ENCODE measurements around the gene TSTD2.

TSTD2 gene

DNA sequence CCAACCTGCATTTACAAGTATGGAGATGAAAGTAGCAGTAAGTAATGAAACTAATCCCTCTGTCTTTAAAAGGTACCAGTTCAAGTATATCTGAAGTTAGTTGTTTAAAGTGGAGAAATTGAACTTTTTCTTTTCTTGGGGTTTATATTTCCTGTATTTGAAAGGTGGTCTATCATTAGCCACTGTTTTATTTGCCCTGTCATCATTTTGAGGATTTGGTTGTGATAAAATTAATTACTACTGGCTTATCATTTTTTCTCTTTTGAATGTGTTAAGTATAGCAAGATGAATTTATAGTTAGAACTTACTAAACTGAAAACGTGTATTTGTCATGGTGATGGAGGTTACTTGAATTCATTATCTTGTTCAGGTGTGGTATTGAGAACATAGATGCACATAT is 25.5 kb upstream of the TSTD2 start:
- peaks cover 3% of the 10 kb centered on the region for H3K9me3 ChIP-seq (ENCODE audit: control insufficient read depth, low read length)
- no peak overlapping the region for H2AFZ ChIP-seq (ENCODE audit: low read depth, low read length)
- H3K23ac ChIP-seq (ENCODE audit: low read length in 2 of 2) = no peak overlapping the region
- no peak overlapping the region for H3K18ac ChIP-seq (ENCODE audit: low read depth in 1 of 2, low read length in 2 of 2)
- H3K4me1 ChIP-seq (ENCODE audit: control insufficient read depth, insufficient read depth, low read depth, low read length) = no peaks in the 10 kb centered on the region
- no peak overlapping the region for H3K4me2 ChIP-seq (ENCODE audit: low read length, poor library complexity, severe bottlenecking)
- no peak overlapping the region for H3K4me3 ChIP-seq (ENCODE audit: insufficient read depth in 1 of 2, low read depth in 1 of 2, low read length in 2 of 2)
- no peak overlapping the region for H2BK15ac ChIP-seq (ENCODE audit: low read depth, poor library complexity, severe bottlenecking)
- peaks cover 19 to 98% of the 10 kb centered on the region in 2 experiments for H3K36me3 ChIP-seq (ENCODE audit: control insufficient read depth in 1 of 2, insufficient read depth in 2 of 2, low read depth in 1 of 2, low read length in 2 of 2)
- no peak overlapping the region for H4K91ac ChIP-seq (ENCODE audit: low read length)
- H2BK120ac ChIP-seq (ENCODE audit: low read depth, low read length) = no peak overlapping the region
- DNase-seq = no peak
- H2BK5ac ChIP-seq (ENCODE audit: low read depth, low read length, poor library complexity, severe bottlenecking) = no peak overlapping the region
- no peak overlapping the region for H4K8ac ChIP-seq (ENCODE audit: low read length)
- H3K4ac ChIP-seq (ENCODE audit: low read depth in 1 of 2, low read length in 2 of 2) = no peak overlapping the region
- no peak overlapping the region for H2BK12ac ChIP-seq (ENCODE audit: low read length in 2 of 2)
- H3K9ac ChIP-seq (ENCODE audit: low read length) = no peak overlapping the region
- H2AK5ac ChIP-seq (ENCODE audit: low read length, severe bottlenecking) = no peak overlapping the region
- no peak overlapping the region for H3K27ac ChIP-seq (ENCODE audit: low read length, poor library complexity, severe bottlenecking)
- no peaks in the 10 kb centered on the region for H3K27me3 ChIP-seq (ENCODE audit: control insufficient read depth in 1 of 2, insufficient read depth in 1 of 2, low read length in 2 of 2)
- H3K79me1 ChIP-seq (replicated peaks; ENCODE audit: low read length, poor library complexity, severe bottlenecking) = peaks cover 15% of the 10 kb centered on the region
- WGBS = 100% methylated on average over 1 of the region's 1 CpG
- H3K14ac ChIP-seq (ENCODE audit: low read length in 2 of 2) = no peak overlapping the region

DNA sequence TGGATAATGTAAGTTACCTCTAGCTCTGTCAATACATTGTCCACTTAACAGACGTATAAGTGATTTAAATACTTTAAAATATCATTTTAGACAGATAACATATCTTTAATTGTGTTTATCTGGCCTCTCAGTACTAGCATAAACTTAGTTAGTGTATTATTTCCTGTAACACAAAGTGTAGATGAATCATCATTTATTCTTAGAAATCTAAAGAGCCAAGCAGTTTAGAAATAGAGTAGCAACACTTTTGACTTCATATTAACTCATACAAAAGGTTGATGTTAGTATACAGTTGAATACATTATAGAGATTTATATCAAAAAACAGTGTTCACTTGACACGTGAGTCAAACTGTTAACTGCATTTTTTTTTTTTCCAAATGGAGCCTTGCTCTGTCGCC is 18.5 kb upstream of the TSTD2 start:
- H2AFZ ChIP-seq (ENCODE audit: low read depth, low read length) = no peak overlapping the region
- no peak overlapping the region for H3K18ac ChIP-seq (ENCODE audit: low read depth in 1 of 2, low read length in 2 of 2)
- WGBS = 82% methylated on average over 2 of the region's 3 CpGs
- no peak overlapping the region for H2AK5ac ChIP-seq (ENCODE audit: low read length, severe bottlenecking)
- H2BK120ac ChIP-seq (ENCODE audit: low read depth, low read length) = no peak overlapping the region
- H3K9me3 ChIP-seq (ENCODE audit: control insufficient read depth, low read length) = no peaks in the 10 kb centered on the region
- H3K27me3 ChIP-seq (ENCODE audit: control insufficient read depth in 1 of 2, insufficient read depth in 1 of 2, low read length in 2 of 2) = no peaks in the 10 kb centered on the region
- H3K4ac ChIP-seq (ENCODE audit: low read depth in 1 of 2, low read length in 2 of 2) = no peak overlapping the region
- no peak overlapping the region for H3K23ac ChIP-seq (ENCODE audit: low read length in 2 of 2)
- DNase-seq = peak; percentile 27
- no peak overlapping the region for H2BK12ac ChIP-seq (ENCODE audit: low read length in 2 of 2)
- H4K91ac ChIP-seq (ENCODE audit: low read length) = no peak overlapping the region
- H2BK5ac ChIP-seq (ENCODE audit: low read depth, low read length, poor library complexity, severe bottlenecking) = no peak overlapping the region
- H3K36me3 ChIP-seq (ENCODE audit: control insufficient read depth in 1 of 2, insufficient read depth in 2 of 2, low read depth in 1 of 2, low read length in 2 of 2) = peaks cover 20 to 97% of the 10 kb centered on the region in 2 experiments
- H3K9ac ChIP-seq (ENCODE audit: low read length) = no peak overlapping the region
- no peak overlapping the region for H3K27ac ChIP-seq (ENCODE audit: low read length, poor library complexity, severe bottlenecking)
- no peak overlapping the region for H3K14ac ChIP-seq (ENCODE audit: low read length in 2 of 2)
- no peaks in the 10 kb centered on the region for H3K4me1 ChIP-seq (ENCODE audit: control insufficient read depth, insufficient read depth, low read depth, low read length)
- peaks cover 13% of the 10 kb centered on the region for H3K79me1 ChIP-seq (replicated peaks; ENCODE audit: low read length, poor library complexity, severe bottlenecking)
- H3K4me3 ChIP-seq (ENCODE audit: insufficient read depth in 1 of 2, low read depth in 1 of 2, low read length in 2 of 2) = no peak overlapping the region
- H3K4me2 ChIP-seq (ENCODE audit: low read length, poor library complexity, severe bottlenecking) = no peak overlapping the region
- H2BK15ac ChIP-seq (ENCODE audit: low read depth, poor library complexity, severe bottlenecking) = no peak overlapping the region
- no peak overlapping the region for H4K8ac ChIP-seq (ENCODE audit: low read length)

DNA sequence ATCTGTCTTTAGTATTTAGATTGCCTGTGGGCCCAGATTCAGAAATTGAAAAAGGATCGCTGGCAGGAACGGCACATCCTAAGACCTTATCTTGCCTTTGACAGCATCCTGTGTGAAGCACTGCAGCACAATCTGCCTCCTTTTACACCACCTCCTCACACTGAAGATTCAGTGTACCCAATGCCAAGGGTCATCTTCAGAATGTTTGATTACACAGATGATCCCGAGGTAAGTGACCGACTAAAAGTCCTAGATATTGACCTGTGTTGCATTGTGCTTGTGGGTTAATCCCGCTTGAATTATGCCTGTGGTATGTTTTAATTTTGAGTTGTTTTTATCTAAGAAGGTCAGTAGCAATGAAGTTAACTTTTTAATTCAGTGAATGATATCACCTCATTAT is 14.8 kb upstream of the TSTD2 start:
- peaks cover 13 to 94% of the 10 kb centered on the region in 2 experiments for H3K36me3 ChIP-seq (ENCODE audit: control insufficient read depth in 1 of 2, insufficient read depth in 2 of 2, low read depth in 1 of 2, low read length in 2 of 2)
- H4K91ac ChIP-seq (ENCODE audit: low read length) = no peak overlapping the region
- H2BK15ac ChIP-seq (ENCODE audit: low read depth, poor library complexity, severe bottlenecking) = no peak overlapping the region
- H2BK120ac ChIP-seq (ENCODE audit: low read depth, low read length) = no peak overlapping the region
- no peak overlapping the region for H2BK5ac ChIP-seq (ENCODE audit: low read depth, low read length, poor library complexity, severe bottlenecking)
- H3K4ac ChIP-seq (ENCODE audit: low read depth in 1 of 2, low read length in 2 of 2) = no peak overlapping the region
- no peak overlapping the region for H3K9ac ChIP-seq (ENCODE audit: low read length)
- no peak overlapping the region for H3K4me3 ChIP-seq (ENCODE audit: insufficient read depth in 1 of 2, low read depth in 1 of 2, low read length in 2 of 2)
- no peak overlapping the region for H4K8ac ChIP-seq (ENCODE audit: low read length)
- H3K4me2 ChIP-seq (ENCODE audit: low read length, poor library complexity, severe bottlenecking) = no peak overlapping the region
- no peak overlapping the region for H2BK12ac ChIP-seq (ENCODE audit: low read length in 2 of 2)
- no peak overlapping the region for H3K23ac ChIP-seq (ENCODE audit: low read length in 2 of 2)
- H3K79me1 ChIP-seq (replicated peaks; ENCODE audit: low read length, poor library complexity, severe bottlenecking) = peaks cover 12% of the 10 kb centered on the region
- no peak overlapping the region for H3K18ac ChIP-seq (ENCODE audit: low read depth in 1 of 2, low read length in 2 of 2)
- 96% methylated on average over 5 of the region's 5 CpGs for WGBS
- no peak for DNase-seq
- H3K4me1 ChIP-seq (ENCODE audit: control insufficient read depth, insufficient read depth, low read depth, low read length) = no peaks in the 10 kb centered on the region
- H2AK5ac ChIP-seq (ENCODE audit: low read length, severe bottlenecking) = no peak overlapping the region
- no peaks in the 10 kb centered on the region for H3K9me3 ChIP-seq (ENCODE audit: control insufficient read depth, low read length)
- H3K27me3 ChIP-seq (ENCODE audit: control insufficient read depth in 1 of 2, insufficient read depth in 1 of 2, low read length in 2 of 2) = no peaks in the 10 kb centered on the region
- no peak overlapping the region for H3K27ac ChIP-seq (ENCODE audit: low read length, poor library complexity, severe bottlenecking)
- H2AFZ ChIP-seq (ENCODE audit: low read depth, low read length) = no peak overlapping the region
- H3K14ac ChIP-seq (ENCODE audit: low read length in 2 of 2) = no peak overlapping the region

GRCh38 chr9:97645720-97646119 is 12.6 kb upstream of the TSTD2 start:
- Histone ChIP-seq H2BK15ac (ENCODE audit: low read depth, poor library complexity, severe bottlenecking) (no peak overlapping the region), H2BK12ac (ENCODE audit: low read length in 2 of 2) (no peak overlapping the region), H2AK5ac (ENCODE audit: low read length, severe bottlenecking) (no peak overlapping the region), H3K4me3 (ENCODE audit: insufficient read depth in 1 of 2, low read depth in 1 of 2, low read length in 2 of 2) (no peak overlapping the region), H3K23ac (ENCODE audit: low read length in 2 of 2) (no peak overlapping the region), H3K14ac (ENCODE audit: low read length in 2 of 2) (no peak overlapping the region), H3K18ac (ENCODE audit: low read depth in 1 of 2, low read length in 2 of 2) (no peak overlapping the region), H2BK5ac (ENCODE audit: low read depth, low read length, poor library complexity, severe bottlenecking) (no peak overlapping the region), H3K4ac (ENCODE audit: low read depth in 1 of 2, low read length in 2 of 2) (no peak overlapping the region), H4K8ac (ENCODE audit: low read length) (no peak overlapping the region), H4K91ac (ENCODE audit: low read length) (no peak overlapping the region), H3K36me3 (ENCODE audit: control insufficient read depth in 1 of 2, insufficient read depth in 2 of 2, low read depth in 1 of 2, low read length in 2 of 2) (peaks cover 6 to 95% of the 10 kb centered on the region in 2 experiments), H3K79me1 (replicated peaks; ENCODE audit: low read length, poor library complexity, severe bottlenecking) (peaks cover 10% of the 10 kb centered on the region), H3K4me2 (ENCODE audit: low read length, poor library complexity, severe bottlenecking) (no peak overlapping the region), H3K4me1 (ENCODE audit: control insufficient read depth, insufficient read depth, low read depth, low read length) (no peaks in the 10 kb centered on the region), H3K27ac (ENCODE audit: low read length, poor library complexity, severe bottlenecking) (no peak overlapping the region), H3K27me3 (ENCODE audit: control insufficient read depth in 1 of 2, insufficient read depth in 1 of 2, low read length in 2 of 2) (no peaks in the 10 kb centered on the region), H2BK120ac (ENCODE audit: low read depth, low read length) (no peak overlapping the region), H2AFZ (ENCODE audit: low read depth, low read length) (no peak overlapping the region), H3K9ac (ENCODE audit: low read length) (no peak overlapping the region), H3K9me3 (ENCODE audit: control insufficient read depth, low read length) (no peaks in the 10 kb centered on the region)
- DNase-seq = no peak
